Kidney epithelial cell (primary cell): ENCODE measurements around the gene ADRA1B. TPM values are rescaled to one million over a fixed set of nuclear protein-coding genes. Genes with fewer than 3 reads are reported as not detected.
A peak's percentile ranks its signal among the peaks of the same experiment; 100 is the strongest.

Source experiments
- DNase-seq: peaks from one replicate; pipeline ENCODE4 v3.0.0-alpha.2; 2010; ENCODE audit warnings: low read depth
- H3K27me3 ChIP-seq: 2 replicates; pipeline ENCODE4 v1.6.0; 2011; ENCODE audit warnings: low read length; ENCODE audit not compliant: control insufficient read depth, insufficient read depth
- H3K36me3 ChIP-seq: 2 replicates; pipeline ENCODE4 v1.5.1; 2011; ENCODE audit warnings: low read length; ENCODE audit not compliant: control insufficient read depth, insufficient read depth
- H3K4me3 ChIP-seq: 2 replicates; pipeline ENCODE4 v1.5.1; 2011; ENCODE audit warnings: low read depth, mild to moderate bottlenecking, control low read depth, low read length
- CTCF ChIP-seq: IDR thresholded peaks from 2 replicates; pipeline ENCODE4 v1.5.1; 2011; ENCODE audit warnings: mild to moderate bottlenecking, moderate library complexity, low read length, control low read depth, inconsistent platforms; ENCODE audit not compliant: insufficient read depth, poor library complexity, severe bottlenecking
- total RNA-seq: library from RNA; depleted of rRNA; stranded (reverse); fragments of >200 nt; gene quantifications from 2 replicates; pipeline ENCODE4 v1.2.3, GENCODE V29; 2015

ADRA1B gene
- total RNA-seq, 1 donor from 2014 or later = 2.9 TPM

DNA sequence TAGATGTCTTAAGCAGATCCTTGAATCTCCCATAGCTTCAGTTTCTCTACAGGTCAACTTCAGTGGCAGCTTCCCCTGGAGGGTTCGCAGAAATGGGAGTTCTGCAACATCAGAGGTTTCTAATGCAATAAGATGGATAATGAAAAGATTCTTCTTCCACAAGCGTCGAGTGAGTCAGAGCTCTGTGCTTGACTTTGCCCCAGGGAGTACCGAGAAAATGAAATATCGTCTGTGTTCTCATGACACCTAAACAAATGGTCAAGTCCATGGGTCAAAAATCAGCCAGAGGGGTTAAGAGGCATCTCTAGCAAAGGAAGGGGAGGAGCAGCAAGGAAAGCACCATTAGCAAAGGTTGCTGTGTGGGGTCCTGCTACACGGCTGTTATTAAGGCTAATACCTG, 3.2 kb upstream of the ADRA1B start:
- Histone ChIP-seq H3K4me3 (no peak overlapping the region), H3K36me3 (no peaks in the 10 kb centered on the region), H3K27me3 (no peaks in the 10 kb centered on the region)
- no peak for TF ChIP-seq CTCF
- no peak for DNase-seq

DNA sequence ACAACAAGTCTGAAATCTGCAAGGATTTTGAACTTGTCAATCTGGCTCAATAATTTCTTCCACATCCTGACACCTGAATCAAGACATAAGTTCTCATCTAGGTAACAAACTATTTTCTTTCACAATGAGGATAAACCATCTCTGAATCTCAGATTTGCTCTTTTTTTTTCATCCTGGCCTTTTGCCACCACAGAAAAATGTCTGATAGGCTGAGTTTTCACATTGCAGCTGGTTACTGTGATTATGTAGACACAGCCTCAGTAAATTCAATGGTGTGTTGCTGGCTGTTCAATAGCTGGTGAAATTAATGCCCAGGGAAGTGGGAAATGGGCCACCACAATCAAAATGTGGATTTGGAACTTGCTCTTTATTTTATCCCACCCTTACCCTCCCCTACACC, 2.8 kb upstream of the ADRA1B start:
- Histone ChIP-seq H3K4me3 (no peak overlapping the region), H3K36me3 (no peaks in the 10 kb centered on the region), H3K27me3 (no peaks in the 10 kb centered on the region)
- no peak for DNase-seq
- TF ChIP-seq CTCF = no peak

DNA sequence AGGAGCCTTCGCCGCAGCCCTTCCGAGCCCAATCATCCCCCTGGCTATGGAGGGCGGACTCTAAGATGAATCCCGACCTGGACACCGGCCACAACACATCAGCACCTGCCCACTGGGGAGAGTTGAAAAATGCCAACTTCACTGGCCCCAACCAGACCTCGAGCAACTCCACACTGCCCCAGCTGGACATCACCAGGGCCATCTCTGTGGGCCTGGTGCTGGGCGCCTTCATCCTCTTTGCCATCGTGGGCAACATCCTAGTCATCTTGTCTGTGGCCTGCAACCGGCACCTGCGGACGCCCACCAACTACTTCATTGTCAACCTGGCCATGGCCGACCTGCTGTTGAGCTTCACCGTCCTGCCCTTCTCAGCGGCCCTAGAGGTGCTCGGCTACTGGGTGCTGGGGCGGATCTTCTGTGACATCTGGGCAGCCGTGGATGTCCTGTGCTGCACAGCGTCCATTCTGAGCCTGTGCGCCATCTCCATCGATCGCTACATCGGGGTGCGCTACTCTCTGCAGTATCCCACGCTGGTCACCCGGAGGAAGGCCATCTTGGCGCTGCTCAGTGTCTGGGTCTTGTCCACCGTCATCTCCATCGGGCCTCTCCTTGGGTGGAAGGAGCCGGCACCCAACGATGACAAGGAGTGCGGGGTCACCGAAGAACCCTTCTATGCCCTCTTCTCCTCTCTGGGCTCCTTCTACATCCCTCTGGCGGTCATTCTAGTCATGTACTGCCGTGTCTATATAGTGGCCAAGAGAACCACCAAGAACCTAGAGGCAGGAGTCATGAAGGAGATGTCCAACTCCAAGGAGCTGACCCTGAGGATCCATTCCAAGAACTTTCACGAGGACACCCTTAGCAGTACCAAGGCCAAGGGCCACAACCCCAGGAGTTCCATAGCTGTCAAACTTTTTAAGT, 819 bp downstream of the ADRA1B start:
- H3K36me3 ChIP-seq = no peaks in the 10 kb centered on the region
- no peak for TF ChIP-seq CTCF
- peak overlapping the region; percentile 19 for H3K4me3 ChIP-seq
- no peak for DNase-seq
- no peaks in the 10 kb centered on the region for H3K27me3 ChIP-seq

DNA sequence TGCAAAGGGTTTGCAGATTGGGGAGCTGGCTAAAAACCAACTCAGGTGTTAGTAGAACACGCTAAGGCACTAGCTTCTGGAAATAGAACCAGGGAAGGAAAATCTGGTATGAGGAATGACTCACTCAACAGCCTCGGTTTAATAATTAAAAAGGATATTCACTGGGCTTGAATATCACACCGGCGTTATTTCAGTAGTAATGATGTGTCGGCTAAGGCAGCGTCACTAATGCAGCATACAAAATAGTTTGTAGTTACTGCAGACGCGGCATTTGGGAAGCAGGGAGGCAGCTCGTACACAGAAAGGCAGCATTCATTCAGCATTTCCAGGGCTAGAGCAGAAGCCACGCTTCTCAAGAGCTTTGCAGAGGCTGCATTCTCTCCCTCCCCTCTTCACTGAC, 1.7 kb downstream of the ADRA1B start:
- no peak for TF ChIP-seq CTCF
- Histone ChIP-seq H3K4me3 (peak overlapping the region; percentile 18), H3K27me3 (no peaks in the 10 kb centered on the region), H3K36me3 (no peaks in the 10 kb centered on the region)
- no peak for DNase-seq

DNA sequence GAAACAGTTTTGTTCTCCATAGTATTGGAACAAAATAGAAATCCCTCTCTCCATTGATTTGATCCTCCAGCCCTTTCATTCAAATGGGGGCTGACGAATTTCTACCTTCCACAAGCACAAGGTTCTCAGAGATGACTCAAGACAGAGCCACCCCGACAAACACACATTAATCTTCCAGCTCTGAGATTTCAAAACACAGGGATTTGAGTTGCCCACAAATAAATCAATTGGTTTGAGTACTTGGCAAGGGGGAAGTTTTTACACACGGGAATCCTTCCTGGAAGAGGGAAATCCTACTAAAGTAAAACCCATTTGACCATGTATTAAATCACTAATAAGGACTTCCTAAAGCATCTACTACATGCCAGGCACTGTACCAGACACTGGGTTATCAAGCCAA, 5.4 kb downstream of the ADRA1B start:
- Histone ChIP-seq H3K27me3 (no peaks in the 10 kb centered on the region), H3K4me3 (no peak overlapping the region)
- TF ChIP-seq CTCF = no peak

DNA sequence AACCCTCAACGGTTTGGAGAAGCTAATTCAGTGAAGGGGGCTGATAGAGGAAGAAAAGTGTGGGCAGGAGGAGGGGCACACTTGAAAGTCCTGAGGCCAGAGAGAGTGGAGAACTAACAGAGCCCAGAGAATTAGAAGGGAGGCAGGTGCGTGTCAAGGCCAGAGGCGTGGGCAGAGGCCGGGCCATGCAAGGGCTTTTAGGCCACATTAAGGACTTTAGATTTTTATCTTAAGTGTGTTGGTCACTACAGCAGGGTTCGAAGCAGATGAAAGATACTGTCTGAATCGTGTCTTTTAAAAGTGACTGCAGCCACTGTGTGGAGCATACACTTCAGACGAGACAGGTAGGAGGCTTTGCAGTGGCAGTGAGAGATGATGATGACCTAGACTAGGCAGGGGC, 6.7 kb downstream of the ADRA1B start:
- no peaks in the 10 kb centered on the region for H3K36me3 ChIP-seq
- no peak for DNase-seq
- no peak overlapping the region for H3K4me3 ChIP-seq
- TF ChIP-seq CTCF = no peak
- H3K27me3 ChIP-seq = no peaks in the 10 kb centered on the region

More for the DNA sequence above, 5.4 kb downstream of the ADRA1B start:
- no peaks in the 10 kb centered on the region for H3K36me3 ChIP-seq
- no peak for DNase-seq
